Measurements from ENCODE around the gene SCGB1D4. TPM values are rescaled to one million over a fixed set of nuclear protein-coding genes. Genes with fewer than 3 reads are reported as not detected.
"Not testable (repeated sequence)": the region's sequence is repeated elsewhere in the genome, so short reads cannot be mapped to it uniquely, and the experiment has no call there.

The SCGB1D4 gene
- total RNA-seq, result not detected

- no peaks in the 10 kb centered on the region for H3K4me1 ChIP-seq
- H3K9me3 ChIP-seq, result no peaks in the 10 kb centered on the region
- H3K27me3 ChIP-seq, result peaks cover 0 to 20% of the 10 kb centered on the region in 2 donors
- H3K4me3 ChIP-seq, result no peak within 1 kb of the TSS
- TF ChIP-seq EP300 (IDR thresholded peaks at IDR 0.05) (no peak), POLR2A (IDR thresholded peaks at IDR 0.05) (no peak), CTCF (IDR thresholded peaks at IDR 0.05) (no peak)
- no peak within 1 kb of the TSS for H3K27ac ChIP-seq
- H3K36me3 ChIP-seq, result no peaks in the 10 kb centered on the region
- WGBS, 2 donors, result 64 to 82% methylated on average over 6 to 7 of the region's 7 CpGs
- no peak for DNase-seq (ENCODE audit: low spot score in 2 of 2)
These were observed at the start of gene SCGB1D4 for GRCh38 chr11:62298975-62299374. TSS of gene SCGB1D4 (minus strand) at chr11:62299075. CDS start at chr11:62299010, 65 bp downstream.

- Histone ChIP-seq H3K27ac (no peak overlapping the region), H3K4me1 (no peaks in the 10 kb centered on the region), H3K36me3 (no peaks in the 10 kb centered on the region), H3K9me3 (no peaks in the 10 kb centered on the region), H3K4me3 (no peak overlapping the region), H3K27me3 (no peaks in the 10 kb centered on the region)
- no peak for TF ChIP-seq EP300 (IDR thresholded peaks at IDR 0.05)
- TF ChIP-seq CTCF (IDR thresholded peaks at IDR 0.05), result no peak
- no peak for TF ChIP-seq POLR2A (IDR thresholded peaks at IDR 0.05)
- 89% methylated on average over 6 of the region's 6 CpGs for WGBS, 2 donors
- DNase-seq (ENCODE audit: low spot score in 2 of 2), result no peak
These were observed 47.0 kb upstream of the SCGB1D4 start for GRCh38 chr11:62345861-62346260.

GRCh38 chr11:62344210-62344609 is 45.3 kb upstream of the SCGB1D4 start:
- H3K27me3 ChIP-seq, result no peaks in the 10 kb centered on the region
- 74 to 79% methylated on average over 1 of the region's 1 CpG for WGBS, 2 donors
- no peaks in the 10 kb centered on the region for H3K9me3 ChIP-seq
- H3K27ac ChIP-seq, result peak overlapping the region in 1 of 4 donors; percentile 37
- no peak for DNase-seq (ENCODE audit: low spot score in 2 of 2)
- no peaks in the 10 kb centered on the region for H3K36me3 ChIP-seq
- TF ChIP-seq EP300 (IDR thresholded peaks at IDR 0.05), result no peak
- no peak for TF ChIP-seq POLR2A (IDR thresholded peaks at IDR 0.05)
- peaks cover 0 to 6% (median 2%) of the 10 kb centered on the region in 4 donors for H3K4me1 ChIP-seq
- H3K4me3 ChIP-seq, result no peak overlapping the region

GRCh38 chr11:62343646-62344190 is 44.8 kb upstream of the SCGB1D4 start:
- H3K27me3 ChIP-seq; H3K4me1 ChIP-seq; H3K36me3 ChIP-seq; H3K4me3 ChIP-seq; H3K9me3 ChIP-seq; DNase-seq (ENCODE audit: low spot score in 2 of 2): not testable (repeated sequence)
- WGBS, 2 donors, result 85 to 92% methylated on average over 7 of the region's 7 CpGs
- H3K27ac ChIP-seq, result peak overlapping the region in 1 of 4 donors; percentile 37

GRCh38 chr11:62341588-62341987 is 42.7 kb upstream of the SCGB1D4 start:
- WGBS, 2 donors, result 77 to 80% methylated on average over 4 of the region's 4 CpGs

More at GRCh38 chr11:62341588-62341987, 42.7 kb upstream of the SCGB1D4 start:
- no peak for DNase-seq (ENCODE audit: low spot score in 2 of 2)
- no peak for TF ChIP-seq EP300 (IDR thresholded peaks at IDR 0.05)
- no peak for TF ChIP-seq CTCF (IDR thresholded peaks at IDR 0.05)
- no peak for TF ChIP-seq POLR2A (IDR thresholded peaks at IDR 0.05)
- Histone ChIP-seq H3K36me3 (no peaks in the 10 kb centered on the region), H3K4me1 (peaks cover 0 to 18% (median 3%) of the 10 kb centered on the region in 4 donors), H3K4me3 (no peak overlapping the region), H3K27me3 (no peaks in the 10 kb centered on the region), H3K9me3 (no peaks in the 10 kb centered on the region), H3K27ac (peak overlapping the region in 1 of 4 donors; percentile 74)
